Muscle of leg (tissue), 16 donors: ENCODE data around the gene CDCA7. TPM values are rescaled to one million over a fixed set of nuclear protein-coding genes. Genes with fewer than 3 reads are reported as not detected.
"Not testable (repeated sequence)": the region's sequence is repeated elsewhere in the genome, so short reads cannot be mapped to it uniquely, and the experiment has no call there.

Experiments
- DNase-seq: peaks from one replicate; pipeline ENCODE4 v3.0.0; 2013
- H3K27ac ChIP-seq: one replicate; pipeline ENCODE4 v1.5.1; 2013; ENCODE audit warnings: mild to moderate bottlenecking, low read length, control low read depth
- H3K27me3 ChIP-seq: one replicate; pipeline ENCODE4 v1.6.1; 2013; ENCODE audit warnings: low read length; ENCODE audit not compliant: control insufficient read depth, insufficient read depth
- H3K36me3 ChIP-seq: one replicate; pipeline ENCODE4 v1.6.1; 2013; ENCODE audit warnings: low read length; ENCODE audit not compliant: control insufficient read depth, insufficient read depth
- H3K4me1 ChIP-seq: one replicate; pipeline ENCODE4 v1.6.1; 2013; ENCODE audit warnings: low read length; ENCODE audit not compliant: control insufficient read depth, insufficient read depth
- H3K4me3 ChIP-seq: one replicate; pipeline ENCODE4 v1.5.1; 2013; ENCODE audit warnings: low read length, control low read depth
- H3K9me3 ChIP-seq: replicated peaks from 2 replicates; pipeline ENCODE4 v1.6.1; 2013; ENCODE audit warnings: low read depth, low read length; ENCODE audit not compliant: control insufficient read depth
- WGBS: methylation state at CpG from one replicate; pipeline ENCODE4 v1.1.5; 2013; ENCODE audit warnings: missing lambda C conversion rate; ENCODE audit not compliant: insufficient coverage; 5-methylcytosine and 5-hydroxymethylcytosine counted together
- long read RNA-seq, 11 donors: transcript quantifications; one replicate each; lab custom pipeline, GENCODE V29; 2026
- polyA plus RNA-seq, 8 donors: library from polyadenylated mRNA; unstranded; fragments of 120-200 nt; gene quantifications; one replicate each; pipeline versions ENCODE4 v1.2.1 to v1.2.3, GENCODE V29; 2013; ENCODE audit warnings: inconsistent platforms in 1 of 8, low replicate concordance in 1 of 8; ENCODE audit not compliant: insufficient read length in 8 of 8, insufficient read depth in 1 of 8
- total RNA-seq: library from RNA; stranded (reverse); fragments of 120-200 nt; gene quantifications from one replicate; pipeline ENCODE4 v1.2.4, GENCODE V29; 2013

The CDCA7 gene
- total RNA-seq (7.8 TPM), polyA plus RNA-seq (10 to 100 TPM; 18.2 to 24.2 (median 19.7) TPM)
- long read RNA-seq, donor 1, partial matches to known transcripts: 0 of 1 reads
- long read RNA-seq, donor 1, other reads (novel, unspliced or antisense): 0 of 1 reads
- long read RNA-seq, donor 2, partial matches to known transcripts: 0 of 1 reads
- long read RNA-seq, donor 2, other reads (novel, unspliced or antisense): 0 of 1 reads
- long read RNA-seq, donor 3, transcript CDCA7-202 (9 exons, 2,500 nt): major isoform, 6 of 7 reads
- long read RNA-seq, donor 3, partial matches to known transcripts: 0 of 7 reads
- long read RNA-seq, donor 3, other reads (novel, unspliced or antisense): 0 of 7 reads
- long read RNA-seq, donor 4, transcript CDCA7-202 (9 exons, 2,500 nt): major isoform, 6 of 7 reads
- long read RNA-seq, donor 4, partial matches to known transcripts: 0 of 7 reads
- long read RNA-seq, donor 4, other reads (novel, unspliced or antisense): 0 of 7 reads
- long read RNA-seq, donor 5, transcript CDCA7-202 (9 exons, 2,500 nt): major isoform, 15 of 24 reads
- long read RNA-seq, donor 5, partial matches to known transcripts: 5 of 24 reads
- long read RNA-seq, donor 5, other reads (novel, unspliced or antisense): 0 of 24 reads
- long read RNA-seq, donor 6, transcript CDCA7-202 (9 exons, 2,500 nt): major isoform, 6 of 7 reads
- long read RNA-seq, donor 6, partial matches to known transcripts: 0 of 7 reads
- long read RNA-seq, donor 6, other reads (novel, unspliced or antisense): 0 of 7 reads
- long read RNA-seq, donor 7, transcript CDCA7-202 (9 exons, 2,500 nt): major isoform, 6 of 7 reads
- long read RNA-seq, donor 7, partial matches to known transcripts: 0 of 7 reads
- long read RNA-seq, donor 7, other reads (novel, unspliced or antisense): 0 of 7 reads
- long read RNA-seq, donor 8, transcript CDCA7-202 (9 exons, 2,500 nt): major isoform, 7 of 8 reads
- long read RNA-seq, donor 8, partial matches to known transcripts: 0 of 8 reads
- long read RNA-seq, donor 8, other reads (novel, unspliced or antisense): 0 of 8 reads
- long read RNA-seq, donor 9, transcript CDCA7-202 (9 exons, 2,500 nt): major isoform, 7 of 9 reads
- long read RNA-seq, donor 9, partial matches to known transcripts: 0 of 9 reads
- long read RNA-seq, donor 9, other reads (novel, unspliced or antisense): 0 of 9 reads
- long read RNA-seq, donor 10, transcript CDCA7-202 (9 exons, 2,500 nt): major isoform, 9 of 11 reads
- long read RNA-seq, donor 10, partial matches to known transcripts: 0 of 11 reads
- long read RNA-seq, donor 10, other reads (novel, unspliced or antisense): 0 of 11 reads
- long read RNA-seq, donor 11, partial matches to known transcripts: 0 of 3 reads
- long read RNA-seq, donor 11, other reads (novel, unspliced or antisense): 0 of 3 reads

- Histone ChIP-seq H3K4me1 (peaks cover 13% of the 10 kb centered on the region), H3K27me3 (peaks cover 2% of the 10 kb centered on the region), H3K4me3 (peak within 1 kb of the TSS; percentile 85), H3K27ac (peak within 1 kb of the TSS; percentile 89), H3K9me3 (no peaks in the 10 kb centered on the region), H3K36me3 (no peaks in the 10 kb centered on the region)
- DNase-seq: peak; percentile 83
- WGBS: under 1% methylated on average over 44 of the region's 50 CpGs
Observed at GRCh38 chr2:173354582-173355131, at the start of gene CDCA7. Gene CDCA7, plus strand, starts transcription at chr2:173354872. Its CDS starts 92 bp downstream, at chr2:173354964.

- no CpG with 5 or more reads among the region's 2 CpGs for WGBS
Observed at GRCh38 chr2:173305303-173305702, 49.4 kb upstream of the CDCA7 start.

GRCh38 chr2:173307293-173307692 lies 47.4 kb upstream of the CDCA7 start:
- no peaks in the 10 kb centered on the region for H3K4me1 ChIP-seq

More at GRCh38 chr2:173305303-173305702, 49.4 kb upstream of the CDCA7 start:
- H3K4me3 ChIP-seq: no peak overlapping the region
- no peaks in the 10 kb centered on the region for H3K4me1 ChIP-seq
- DNase-seq: no peak
- H3K36me3 ChIP-seq: no peaks in the 10 kb centered on the region
- peaks cover 6% of the 10 kb centered on the region for H3K9me3 ChIP-seq
- H3K27ac ChIP-seq: no peak overlapping the region
- no peaks in the 10 kb centered on the region for H3K27me3 ChIP-seq

GRCh38 chr2:173309370-173309769 lies 45.3 kb upstream of the CDCA7 start:
- H3K27me3 ChIP-seq, H3K9me3 ChIP-seq, H3K4me3 ChIP-seq, DNase-seq, H3K36me3 ChIP-seq, H3K27ac ChIP-seq, H3K4me1 ChIP-seq: not testable (repeated sequence)
- 74% methylated on average over 2 of the region's 5 CpGs for WGBS

More at GRCh38 chr2:173307293-173307692, 47.4 kb upstream of the CDCA7 start:
- Histone ChIP-seq H3K27me3 (no peaks in the 10 kb centered on the region), H3K4me3 (no peak overlapping the region), H3K36me3 (no peaks in the 10 kb centered on the region), H3K9me3 (peaks cover 3% of the 10 kb centered on the region), H3K27ac (no peak overlapping the region)
- DNase-seq: no peak
- WGBS: no CpG with 5 or more reads among the region's 4 CpGs

- H3K4me3 ChIP-seq: no peak overlapping the region
- 96% methylated on average over 5 of the region's 9 CpGs for WGBS
- H3K4me1 ChIP-seq: no peaks in the 10 kb centered on the region
- H3K9me3 ChIP-seq: no peaks in the 10 kb centered on the region
- DNase-seq: no peak
- H3K27ac ChIP-seq: no peak overlapping the region
- no peaks in the 10 kb centered on the region for H3K27me3 ChIP-seq
- no peaks in the 10 kb centered on the region for H3K36me3 ChIP-seq
Observed at GRCh38 chr2:173311844-173312606, 42.6 kb upstream of the CDCA7 start.

- Histone ChIP-seq H3K27me3 (no peaks in the 10 kb centered on the region), H3K27ac (no peak overlapping the region), H3K4me3 (no peak overlapping the region), H3K9me3 (peaks cover 13% of the 10 kb centered on the region), H3K36me3 (no peaks in the 10 kb centered on the region), H3K4me1 (no peaks in the 10 kb centered on the region)
- WGBS: no CpG with 5 or more reads among the region's 6 CpGs
- no peak for DNase-seq
Observed at GRCh38 chr2:173323371-173323770, 31.3 kb upstream of the CDCA7 start.

- no peak overlapping the region for H3K27ac ChIP-seq
- peaks cover 15% of the 10 kb centered on the region for H3K9me3 ChIP-seq
- no peaks in the 10 kb centered on the region for H3K27me3 ChIP-seq
- H3K4me3 ChIP-seq: no peak overlapping the region
- H3K4me1 ChIP-seq: no peaks in the 10 kb centered on the region
- no peak for DNase-seq
- no peaks in the 10 kb centered on the region for H3K36me3 ChIP-seq
- no CpG with 5 or more reads among the region's 1 CpG for WGBS
Observed at GRCh38 chr2:173326806-173327205, 27.9 kb upstream of the CDCA7 start.

- Histone ChIP-seq H3K27ac (no peak overlapping the region), H3K27me3 (no peaks in the 10 kb centered on the region), H3K36me3 (no peaks in the 10 kb centered on the region), H3K9me3 (peaks cover 18% of the 10 kb centered on the region), H3K4me3 (no peak overlapping the region), H3K4me1 (no peaks in the 10 kb centered on the region)
- 92% methylated on average over 5 of the region's 5 CpGs for WGBS
- no peak for DNase-seq
Observed at GRCh38 chr2:173327421-173327820, 27.3 kb upstream of the CDCA7 start.

GRCh38 chr2:173333003-173333402 lies 21.7 kb upstream of the CDCA7 start:
- not testable (repeated sequence) for H3K4me3 ChIP-seq, H3K27me3 ChIP-seq, H3K4me1 ChIP-seq, H3K36me3 ChIP-seq, DNase-seq, H3K27ac ChIP-seq
- WGBS: no CpG with 5 or more reads among the region's 3 CpGs
- H3K9me3 ChIP-seq: peaks cover 13% of the 10 kb centered on the region
